Panc1 (cell line): ENCODE data around the gene RFFL.

ENCODE experiments used
- POLR2AphosphoS5 ChIP-seq: IDR thresholded peaks from 2 replicates; pipeline ENCODE4 v1.6.1; 2012; ENCODE audit warnings: mild to moderate bottlenecking, low read depth, low read length, moderate library complexity
- REST ChIP-seq, 2 experiments: IDR thresholded peaks; 2 replicates each; pipeline ENCODE4 v1.6.1; 2011 to 2012; ENCODE audit warnings: low read depth in 2 of 2, control low read depth in 1 of 2, low read length in 1 of 2, mild to moderate bottlenecking in 1 of 2, moderate library complexity in 1 of 2; ENCODE audit not compliant: insufficient read depth in 1 of 2
- TCF7L2 ChIP-seq: IDR thresholded peaks from 2 replicates; pipeline ENCODE4 v1.6.1; 2011; ENCODE audit warnings: mild to moderate bottlenecking, low read depth, low read length, inconsistent platforms
- TF ChIP-seq, protein P1 (sequence below): fragments of 450-650 bp; IDR thresholded peaks from 2 replicates; pipeline ENCODE4 v1.5.1; 2017; ENCODE audit warnings: mild to moderate bottlenecking

DNA sequence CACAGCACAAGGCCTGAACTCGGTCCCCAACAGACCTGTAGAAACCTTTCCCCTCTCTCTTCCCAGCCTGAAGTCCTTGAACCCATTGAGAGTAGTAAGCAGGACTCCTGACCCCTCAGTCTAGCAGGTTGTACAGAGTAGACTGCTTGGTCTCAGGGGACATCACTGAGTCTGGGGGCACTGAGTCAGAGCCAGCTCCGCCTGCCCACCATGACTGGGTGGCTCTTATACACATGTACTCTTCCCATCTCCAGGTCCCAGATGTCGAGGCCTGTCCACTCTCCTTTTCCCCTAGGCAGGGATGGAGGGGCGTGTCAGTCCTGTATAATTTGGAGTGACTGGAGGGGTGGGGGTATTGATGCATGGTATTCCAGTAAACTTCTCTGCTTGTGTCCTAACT, 59.7 kb downstream of the RFFL start:
- TF ChIP-seq, protein P1, sequence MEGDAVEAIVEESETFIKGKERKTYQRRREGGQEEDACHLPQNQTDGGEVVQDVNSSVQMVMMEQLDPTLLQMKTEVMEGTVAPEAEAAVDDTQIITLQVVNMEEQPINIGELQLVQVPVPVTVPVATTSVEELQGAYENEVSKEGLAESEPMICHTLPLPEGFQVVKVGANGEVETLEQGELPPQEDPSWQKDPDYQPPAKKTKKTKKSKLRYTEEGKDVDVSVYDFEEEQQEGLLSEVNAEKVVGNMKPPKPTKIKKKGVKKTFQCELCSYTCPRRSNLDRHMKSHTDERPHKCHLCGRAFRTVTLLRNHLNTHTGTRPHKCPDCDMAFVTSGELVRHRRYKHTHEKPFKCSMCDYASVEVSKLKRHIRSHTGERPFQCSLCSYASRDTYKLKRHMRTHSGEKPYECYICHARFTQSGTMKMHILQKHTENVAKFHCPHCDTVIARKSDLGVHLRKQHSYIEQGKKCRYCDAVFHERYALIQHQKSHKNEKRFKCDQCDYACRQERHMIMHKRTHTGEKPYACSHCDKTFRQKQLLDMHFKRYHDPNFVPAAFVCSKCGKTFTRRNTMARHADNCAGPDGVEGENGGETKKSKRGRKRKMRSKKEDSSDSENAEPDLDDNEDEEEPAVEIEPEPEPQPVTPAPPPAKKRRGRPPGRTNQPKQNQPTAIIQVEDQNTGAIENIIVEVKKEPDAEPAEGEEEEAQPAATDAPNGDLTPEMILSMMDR, result no peak
- TF ChIP-seq REST (IDR thresholded peaks at IDR 0.05; ENCODE audit: insufficient read depth in 1 of 2, low read depth in 2 of 2, low read length in 1 of 2) (no peak), TCF7L2 (no peak), POLR2AphosphoS5 (no peak)
